Cardiac muscle cell (in vitro differentiated cells and primary cell): Measurements from ENCODE around the gene CLK2. TPM values are rescaled to one million over a fixed set of nuclear protein-coding genes. Genes with fewer than 3 reads are reported as not detected.

Experiments used
- DNase-seq, 2 donors: peaks; one replicate each; pipeline versions ENCODE4 v3.0.0 to v3.0.0-alpha.2; 2010 to 2017; ENCODE audit warnings: low read depth in 1 of 2, low spot score in 1 of 2
- H3K27ac ChIP-seq: fragments of 200-600 bp; sonication (generic); 2 replicates; pipeline ENCODE4 v1.5.1; 2016
- H3K27me3 ChIP-seq: fragments of 200-600 bp; sonication (generic); 2 replicates; pipeline ENCODE4 v1.6.0; 2016; ENCODE audit warnings: control low read depth
- H3K36me3 ChIP-seq: fragments of 200-600 bp; sonication (generic); 2 replicates; pipeline ENCODE4 v1.5.1; 2016; ENCODE audit warnings: control low read depth
- H3K4me1 ChIP-seq: fragments of 200-600 bp; sonication (generic); 2 replicates; pipeline ENCODE4 v1.8.1; 2017; ENCODE audit warnings: low read depth, mild to moderate bottlenecking, mixed run types
- H3K4me3 ChIP-seq: fragments of 200-600 bp; sonication (generic); 2 replicates; pipeline ENCODE4 v1.5.1; 2016; ENCODE audit warnings: mild to moderate bottlenecking
- H3K9me3 ChIP-seq: fragments of 200-600 bp; sonication (generic); 2 replicates; pipeline ENCODE4 v1.5.1; 2017; ENCODE audit warnings: low read depth, mild to moderate bottlenecking, control low read depth
- polyA plus RNA-seq: library from polyadenylated mRNA; unstranded; fragments of >200 nt; fragmentation: Nextera tagmentation; extraction: Ambion mirVana; gene quantifications from 2 replicates; pipeline ENCODE4 v1.2.1, GENCODE V29; 2016
- total RNA-seq: library from RNA; depleted of rRNA; stranded (reverse); fragments of >200 nt; gene quantifications from 2 replicates; pipeline ENCODE4 v1.2.3, GENCODE V29; 2016
- TF ChIP-seq, protein P1 (sequence below): IDR thresholded peaks from 2 replicates; pipeline ENCODE4 v1.5.1; 2012; ENCODE audit warnings: low read depth, mild to moderate bottlenecking, low read length

The CLK2 gene
- total and polyA plus RNA-seq, 2 experiments from 2014 or later = 57.3 to 68.5 TPM

DNA sequence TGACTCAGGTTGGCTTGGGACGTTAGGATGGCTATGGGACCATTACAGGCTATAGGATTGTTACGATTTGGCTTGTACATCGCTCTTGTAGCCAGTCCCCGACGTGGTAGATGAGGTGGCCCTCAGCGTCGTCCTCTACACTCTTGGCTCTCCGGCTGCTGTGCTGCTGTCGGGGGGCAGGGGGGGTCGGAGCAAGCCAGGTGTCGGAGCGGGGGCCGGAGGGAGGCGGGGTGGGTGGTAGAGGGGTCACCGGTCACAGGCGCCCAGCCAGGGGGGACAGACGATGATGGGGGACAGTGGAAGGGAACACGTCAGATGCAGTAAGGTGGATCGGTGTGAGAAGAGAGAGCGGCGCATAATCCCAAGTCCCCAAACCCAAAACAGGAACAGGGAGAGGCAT is 4.7 kb downstream of the CLK2 start:
- Histone ChIP-seq H3K4me3 (no peak overlapping the region), H3K36me3 (peaks cover 59% of the 10 kb centered on the region), H3K27me3 (no peaks in the 10 kb centered on the region), H3K9me3 (no peaks in the 10 kb centered on the region), H3K4me1 (peaks cover 7% of the 10 kb centered on the region), H3K27ac (no peak overlapping the region)
- no peak for DNase-seq
- TF ChIP-seq, protein P1, sequence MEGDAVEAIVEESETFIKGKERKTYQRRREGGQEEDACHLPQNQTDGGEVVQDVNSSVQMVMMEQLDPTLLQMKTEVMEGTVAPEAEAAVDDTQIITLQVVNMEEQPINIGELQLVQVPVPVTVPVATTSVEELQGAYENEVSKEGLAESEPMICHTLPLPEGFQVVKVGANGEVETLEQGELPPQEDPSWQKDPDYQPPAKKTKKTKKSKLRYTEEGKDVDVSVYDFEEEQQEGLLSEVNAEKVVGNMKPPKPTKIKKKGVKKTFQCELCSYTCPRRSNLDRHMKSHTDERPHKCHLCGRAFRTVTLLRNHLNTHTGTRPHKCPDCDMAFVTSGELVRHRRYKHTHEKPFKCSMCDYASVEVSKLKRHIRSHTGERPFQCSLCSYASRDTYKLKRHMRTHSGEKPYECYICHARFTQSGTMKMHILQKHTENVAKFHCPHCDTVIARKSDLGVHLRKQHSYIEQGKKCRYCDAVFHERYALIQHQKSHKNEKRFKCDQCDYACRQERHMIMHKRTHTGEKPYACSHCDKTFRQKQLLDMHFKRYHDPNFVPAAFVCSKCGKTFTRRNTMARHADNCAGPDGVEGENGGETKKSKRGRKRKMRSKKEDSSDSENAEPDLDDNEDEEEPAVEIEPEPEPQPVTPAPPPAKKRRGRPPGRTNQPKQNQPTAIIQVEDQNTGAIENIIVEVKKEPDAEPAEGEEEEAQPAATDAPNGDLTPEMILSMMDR = no peak

DNA sequence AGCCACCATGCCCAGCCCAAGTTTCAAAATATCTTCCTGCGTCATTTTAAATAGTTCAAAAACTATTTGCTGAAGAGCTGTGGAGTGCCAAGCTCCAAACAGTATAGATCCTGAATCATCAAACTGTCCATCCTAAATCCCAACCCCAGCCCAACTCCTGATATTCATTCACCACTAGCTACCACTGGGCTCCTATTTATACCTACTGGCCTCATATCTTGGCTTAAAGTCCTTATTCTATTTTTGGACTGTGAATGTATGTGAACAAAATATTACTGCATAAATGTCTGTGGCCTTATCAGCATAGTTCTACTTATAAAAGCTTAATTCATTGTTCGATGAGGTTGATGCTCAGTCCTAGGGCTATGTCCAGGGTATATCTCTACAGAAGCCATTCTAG is 5.9 kb downstream of the CLK2 start:
- DNase-seq = no peak
- Histone ChIP-seq H3K9me3 (no peaks in the 10 kb centered on the region), H3K27me3 (no peaks in the 10 kb centered on the region), H3K36me3 (peaks cover 66% of the 10 kb centered on the region), H3K4me3 (no peak overlapping the region), H3K27ac (peak overlapping the region; percentile 54), H3K4me1 (peaks cover 6% of the 10 kb centered on the region)
- TF ChIP-seq, protein P1 = no peak

- H3K36me3 ChIP-seq = peaks cover 66% of the 10 kb centered on the region
- DNase-seq = no peak
- H3K9me3 ChIP-seq = no peaks in the 10 kb centered on the region
- peak overlapping the region; percentile 9 for H3K27ac ChIP-seq
- no peaks in the 10 kb centered on the region for H3K4me1 ChIP-seq
- TF ChIP-seq, protein P1 = no peak
- H3K4me3 ChIP-seq = no peak overlapping the region
- no peaks in the 10 kb centered on the region for H3K27me3 ChIP-seq
Measured at GRCh38 chr1:155266553-155266952, 6.8 kb downstream of the CLK2 start.

GRCh38 chr1:155263067-155263466 is 10.2 kb downstream of the CLK2 start:
- H3K27ac ChIP-seq = peak overlapping the region; percentile 64

GRCh38 chr1:155261852-155262673 is 11.2 kb downstream of the CLK2 start, which contains the start of gene SCAMP3:
Gene SCAMP3, minus strand, starts transcription at chr1:155262360. Its CDS starts 209 bp downstream, at chr1:155262151.
- peaks cover 35% of the 10 kb centered on the region for H3K36me3 ChIP-seq
- H3K27ac ChIP-seq = peak within 1 kb of the TSS; percentile 68
- H3K27me3 ChIP-seq = no peaks in the 10 kb centered on the region
- H3K4me3 ChIP-seq = peak within 1 kb of the TSS; percentile 44
- peaks cover 7% of the 10 kb centered on the region for H3K4me1 ChIP-seq
- TF ChIP-seq, protein P1 = no peak
- H3K9me3 ChIP-seq = no peaks in the 10 kb centered on the region
- DNase-seq = peak; percentile 99

More at GRCh38 chr1:155263067-155263466, 10.2 kb downstream of the CLK2 start:
- H3K4me1 ChIP-seq = peaks cover 7% of the 10 kb centered on the region
- peaks cover 45% of the 10 kb centered on the region for H3K36me3 ChIP-seq
- no peak overlapping the region for H3K4me3 ChIP-seq
- DNase-seq = no peak
- TF ChIP-seq, protein P1 = no peak
- no peaks in the 10 kb centered on the region for H3K9me3 ChIP-seq
- H3K27me3 ChIP-seq = no peaks in the 10 kb centered on the region
